Osteoblast (primary cell): ENCODE results near the gene TNP2. TPM values are rescaled to one million over a fixed set of nuclear protein-coding genes. Genes with fewer than 3 reads are reported as not detected.

Experiments
- DNase-seq: peaks from one replicate; pipeline ENCODE4 v3.0.0; 2011; ENCODE audit warnings: low spot score, mixed read lengths; ENCODE audit not compliant: insufficient read length; ENCODE audit errors: missing footprints
- H2AFZ ChIP-seq: 2 replicates; pipeline ENCODE4 v1.6.0; 2011; ENCODE audit warnings: mild to moderate bottlenecking, low read length
- H3K27ac ChIP-seq: 2 replicates; pipeline ENCODE4 v1.5.1; 2011; ENCODE audit warnings: mild to moderate bottlenecking, low read depth, low read length, moderate library complexity
- H3K27me3 ChIP-seq: 2 replicates; pipeline ENCODE4 v1.6.0; 2012; ENCODE audit warnings: mild to moderate bottlenecking, control low read depth, inconsistent platforms, low read length, moderate library complexity; ENCODE audit not compliant: insufficient read depth
- H3K36me3 ChIP-seq: 2 replicates; pipeline ENCODE4 v1.5.1; 2011; ENCODE audit warnings: mild to moderate bottlenecking, low read length, control low read depth, moderate library complexity; ENCODE audit not compliant: insufficient read depth
- H3K4me1 ChIP-seq: 2 replicates; pipeline ENCODE4 v1.5.1; 2011; ENCODE audit warnings: mild to moderate bottlenecking, low read length, control low read depth, moderate library complexity; ENCODE audit not compliant: insufficient read depth
- H3K4me2 ChIP-seq: 2 replicates; pipeline ENCODE4 v1.6.0; 2011; ENCODE audit warnings: mild to moderate bottlenecking, low read length; ENCODE audit not compliant: insufficient read depth
- H3K4me3 ChIP-seq: fragments of 200-600 bp; sonication (generic); 3 replicates; pipeline ENCODE4 v1.5.1; 2012; ENCODE audit warnings: mild to moderate bottlenecking, low read length, inconsistent platforms; ENCODE audit not compliant: insufficient read depth
- H3K79me2 ChIP-seq: 2 replicates; pipeline ENCODE4 v1.6.0; 2012; ENCODE audit warnings: mild to moderate bottlenecking, low read length, control low read depth, inconsistent platforms; ENCODE audit not compliant: insufficient read depth
- H3K9me3 ChIP-seq: 2 replicates; pipeline ENCODE4 v1.5.1; 2011; ENCODE audit warnings: low read depth, low read length, control low read depth
- H4K20me1 ChIP-seq: 2 replicates; pipeline ENCODE4 v1.6.0; 2012; ENCODE audit warnings: mild to moderate bottlenecking, low read length, control low read depth; ENCODE audit not compliant: insufficient read depth
- total RNA-seq: library from RNA; depleted of rRNA; stranded (reverse); fragments of >200 nt; gene quantifications from 2 replicates; pipeline ENCODE4 v1.2.3, GENCODE V29; 2012
- TF ChIP-seq, protein P1 (sequence below): IDR thresholded peaks from 2 replicates; pipeline ENCODE4 v1.5.1; 2011; ENCODE audit warnings: mild to moderate bottlenecking, low read depth, low read length, moderate library complexity; ENCODE audit errors: extremely low read depth

Gene TNP2
- total RNA-seq, 1 donor, result not detected

DNA sequence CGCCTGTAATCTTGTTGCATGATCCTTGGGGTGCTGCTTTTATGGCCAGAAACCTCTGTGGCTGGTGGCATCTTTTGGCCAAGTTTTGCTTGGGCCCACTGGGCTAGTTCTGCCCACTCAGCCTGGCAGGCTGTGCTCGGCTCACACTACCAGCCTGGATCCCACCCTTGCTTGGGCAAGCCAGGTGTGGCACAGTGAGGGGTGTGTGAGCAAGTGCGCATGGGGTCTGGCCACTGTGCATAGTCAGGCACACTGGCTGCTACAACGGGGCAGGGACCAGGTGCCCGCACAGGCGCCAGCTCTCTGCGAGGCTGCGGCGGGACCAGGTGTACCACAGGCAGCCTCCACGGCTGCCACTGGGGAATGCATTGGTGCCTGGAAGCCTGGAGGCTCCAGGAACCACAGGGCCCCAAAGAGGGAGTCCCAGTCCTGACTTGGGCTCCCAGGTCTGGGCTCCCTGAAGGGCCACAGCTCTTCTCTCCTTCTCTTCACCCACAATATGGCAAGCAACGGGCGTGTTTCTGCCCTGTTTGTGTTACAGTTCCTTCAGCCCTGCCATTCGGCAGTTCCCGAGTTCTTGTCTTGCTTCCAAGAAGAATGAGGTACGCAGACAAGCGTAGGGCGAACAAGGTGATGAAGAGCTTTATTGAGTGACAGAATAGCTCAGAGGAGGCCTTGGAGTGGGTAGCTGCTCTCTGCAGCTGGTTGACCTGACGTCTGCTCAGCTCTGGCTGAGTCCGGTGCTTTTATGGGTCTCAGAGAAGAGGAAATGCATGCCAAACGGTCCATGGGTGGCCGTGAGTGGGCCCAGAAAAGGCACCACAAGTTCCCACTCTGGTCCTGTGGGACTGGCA is 38.7 kb upstream of the TNP2 start:
- DNase-seq, result peak; percentile 13
- no peak overlapping the region for H3K27ac ChIP-seq
- no peaks in the 10 kb centered on the region for H3K27me3 ChIP-seq
- no peak overlapping the region for H2AFZ ChIP-seq
- no peaks in the 10 kb centered on the region for H3K9me3 ChIP-seq
- TF ChIP-seq, protein P1, sequence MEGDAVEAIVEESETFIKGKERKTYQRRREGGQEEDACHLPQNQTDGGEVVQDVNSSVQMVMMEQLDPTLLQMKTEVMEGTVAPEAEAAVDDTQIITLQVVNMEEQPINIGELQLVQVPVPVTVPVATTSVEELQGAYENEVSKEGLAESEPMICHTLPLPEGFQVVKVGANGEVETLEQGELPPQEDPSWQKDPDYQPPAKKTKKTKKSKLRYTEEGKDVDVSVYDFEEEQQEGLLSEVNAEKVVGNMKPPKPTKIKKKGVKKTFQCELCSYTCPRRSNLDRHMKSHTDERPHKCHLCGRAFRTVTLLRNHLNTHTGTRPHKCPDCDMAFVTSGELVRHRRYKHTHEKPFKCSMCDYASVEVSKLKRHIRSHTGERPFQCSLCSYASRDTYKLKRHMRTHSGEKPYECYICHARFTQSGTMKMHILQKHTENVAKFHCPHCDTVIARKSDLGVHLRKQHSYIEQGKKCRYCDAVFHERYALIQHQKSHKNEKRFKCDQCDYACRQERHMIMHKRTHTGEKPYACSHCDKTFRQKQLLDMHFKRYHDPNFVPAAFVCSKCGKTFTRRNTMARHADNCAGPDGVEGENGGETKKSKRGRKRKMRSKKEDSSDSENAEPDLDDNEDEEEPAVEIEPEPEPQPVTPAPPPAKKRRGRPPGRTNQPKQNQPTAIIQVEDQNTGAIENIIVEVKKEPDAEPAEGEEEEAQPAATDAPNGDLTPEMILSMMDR, result no peak
- H4K20me1 ChIP-seq, result no peaks in the 10 kb centered on the region
- peaks cover 8% of the 10 kb centered on the region for H3K4me1 ChIP-seq
- H3K36me3 ChIP-seq, result no peaks in the 10 kb centered on the region
- H3K4me2 ChIP-seq, result no peak overlapping the region
- H3K79me2 ChIP-seq, result no peaks in the 10 kb centered on the region
- no peak overlapping the region for H3K4me3 ChIP-seq

DNA sequence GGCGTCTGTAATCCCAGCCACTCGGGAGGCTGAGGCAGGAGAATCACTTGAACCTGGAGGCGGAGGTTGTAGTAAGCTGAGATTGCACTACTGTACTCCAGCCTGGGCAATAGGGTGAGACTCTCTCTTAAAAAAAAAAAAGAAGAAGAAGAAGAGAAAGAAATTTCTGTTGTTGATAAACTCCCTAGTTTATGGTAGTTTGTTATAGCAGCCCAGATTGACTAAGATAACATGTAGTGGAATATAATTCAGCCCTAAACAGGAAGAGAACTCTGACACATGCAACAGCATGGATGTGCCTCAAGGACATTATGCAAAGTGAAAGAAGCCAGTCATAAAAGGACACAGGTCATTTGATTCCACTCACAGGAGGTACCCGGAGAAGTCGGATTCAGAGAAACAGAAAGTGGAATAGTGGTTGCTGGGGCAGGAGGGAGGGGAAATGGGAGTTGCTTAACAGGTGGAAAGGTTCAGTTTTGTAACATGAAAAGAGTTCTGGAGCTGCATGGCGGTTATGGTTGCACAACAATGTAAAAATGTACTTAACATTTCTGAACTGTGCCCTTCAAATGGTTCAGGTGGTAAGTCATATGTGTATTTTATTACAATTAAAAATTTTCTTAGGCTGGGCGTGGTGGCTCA is 38.0 kb upstream of the TNP2 start:
- Histone ChIP-seq H3K4me2 (no peak overlapping the region), H3K9me3 (no peaks in the 10 kb centered on the region), H3K4me3 (no peak overlapping the region), H4K20me1 (no peaks in the 10 kb centered on the region), H3K36me3 (no peaks in the 10 kb centered on the region), H3K27me3 (no peaks in the 10 kb centered on the region), H2AFZ (no peak overlapping the region), H3K79me2 (no peaks in the 10 kb centered on the region), H3K4me1 (peaks cover 3% of the 10 kb centered on the region), H3K27ac (no peak overlapping the region)
- DNase-seq, result peak; percentile 35
- TF ChIP-seq, protein P1, result no peak

DNA sequence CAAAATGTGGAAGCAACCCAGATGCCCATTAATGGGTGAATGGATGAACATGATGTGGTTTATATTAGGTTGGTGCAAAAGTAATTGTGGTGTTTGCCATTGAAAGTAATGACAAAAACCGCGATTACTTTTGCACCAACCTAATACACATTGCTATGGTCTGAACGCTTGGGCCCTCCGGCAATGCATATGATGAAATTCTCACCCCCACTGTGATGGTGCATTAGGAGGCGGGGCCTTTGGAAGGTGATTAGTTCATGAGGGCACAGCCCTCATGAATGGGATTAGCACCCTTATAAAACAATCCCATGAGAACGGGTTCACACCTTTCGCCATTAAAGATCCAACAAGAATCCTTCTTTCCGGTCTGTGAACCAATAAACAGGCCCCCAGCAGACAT is 37.3 kb upstream of the TNP2 start:
- H3K27ac ChIP-seq, result no peak overlapping the region
- H3K9me3 ChIP-seq, result no peaks in the 10 kb centered on the region
- H3K79me2 ChIP-seq, result no peaks in the 10 kb centered on the region
- no peaks in the 10 kb centered on the region for H3K4me1 ChIP-seq
- no peaks in the 10 kb centered on the region for H4K20me1 ChIP-seq
- no peak for DNase-seq
- H3K27me3 ChIP-seq, result no peaks in the 10 kb centered on the region
- no peaks in the 10 kb centered on the region for H3K36me3 ChIP-seq
- no peak overlapping the region for H2AFZ ChIP-seq
- TF ChIP-seq, protein P1, result no peak
- no peak overlapping the region for H3K4me3 ChIP-seq
- H3K4me2 ChIP-seq, result no peak overlapping the region
